ENCODE results near the gene DEPP1. TPM values are rescaled to one million over a fixed set of nuclear protein-coding genes. Genes with fewer than 3 reads are reported as not detected.
A peak's percentile ranks its signal among the peaks of the same experiment; 100 is the strongest.

Gene DEPP1
- total and polyA plus RNA-seq, 2 of the 13 experiments (the other 11 are each of a cell fraction or from before 2014, with no cell fraction given) = 14.8 to 270 TPM

DNA sequence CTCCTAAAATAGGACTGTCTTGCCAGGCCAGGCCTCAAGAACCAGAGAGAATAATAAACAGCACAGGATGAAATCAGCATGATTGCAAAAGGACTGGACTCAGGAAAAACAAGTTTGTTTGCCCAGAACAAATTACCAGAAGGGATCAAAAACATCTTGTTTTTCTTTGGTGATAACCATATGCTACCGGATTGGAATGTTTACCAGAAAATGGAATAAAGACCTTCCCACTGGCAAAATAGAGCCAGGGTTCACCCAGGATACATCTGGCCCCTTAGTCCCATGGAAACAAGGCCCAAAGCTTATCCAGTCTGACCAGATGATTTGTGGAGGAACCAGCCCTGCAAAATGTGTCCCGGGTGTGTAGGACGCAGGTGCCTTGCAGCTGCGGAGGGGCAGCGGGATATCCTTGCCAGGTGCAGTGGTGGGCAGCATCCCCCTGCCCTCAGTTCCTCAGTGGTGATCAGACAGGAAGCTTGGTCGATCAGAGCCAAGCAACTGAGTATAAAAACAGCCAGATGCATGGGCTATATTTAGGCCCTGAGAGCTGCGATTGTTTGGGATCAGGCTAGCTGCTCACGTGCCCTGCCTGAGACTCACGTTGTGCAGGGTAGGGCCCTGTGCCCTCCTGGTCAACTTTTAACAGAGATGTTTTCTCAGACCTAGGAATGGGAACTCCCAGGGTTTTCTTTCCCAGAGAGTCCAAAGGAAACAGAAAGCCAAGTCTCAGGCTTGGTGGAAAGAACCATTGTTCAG, 17.5 kb upstream of the DEPP1 start (continued):
- TF ChIP-seq, protein P1, sequence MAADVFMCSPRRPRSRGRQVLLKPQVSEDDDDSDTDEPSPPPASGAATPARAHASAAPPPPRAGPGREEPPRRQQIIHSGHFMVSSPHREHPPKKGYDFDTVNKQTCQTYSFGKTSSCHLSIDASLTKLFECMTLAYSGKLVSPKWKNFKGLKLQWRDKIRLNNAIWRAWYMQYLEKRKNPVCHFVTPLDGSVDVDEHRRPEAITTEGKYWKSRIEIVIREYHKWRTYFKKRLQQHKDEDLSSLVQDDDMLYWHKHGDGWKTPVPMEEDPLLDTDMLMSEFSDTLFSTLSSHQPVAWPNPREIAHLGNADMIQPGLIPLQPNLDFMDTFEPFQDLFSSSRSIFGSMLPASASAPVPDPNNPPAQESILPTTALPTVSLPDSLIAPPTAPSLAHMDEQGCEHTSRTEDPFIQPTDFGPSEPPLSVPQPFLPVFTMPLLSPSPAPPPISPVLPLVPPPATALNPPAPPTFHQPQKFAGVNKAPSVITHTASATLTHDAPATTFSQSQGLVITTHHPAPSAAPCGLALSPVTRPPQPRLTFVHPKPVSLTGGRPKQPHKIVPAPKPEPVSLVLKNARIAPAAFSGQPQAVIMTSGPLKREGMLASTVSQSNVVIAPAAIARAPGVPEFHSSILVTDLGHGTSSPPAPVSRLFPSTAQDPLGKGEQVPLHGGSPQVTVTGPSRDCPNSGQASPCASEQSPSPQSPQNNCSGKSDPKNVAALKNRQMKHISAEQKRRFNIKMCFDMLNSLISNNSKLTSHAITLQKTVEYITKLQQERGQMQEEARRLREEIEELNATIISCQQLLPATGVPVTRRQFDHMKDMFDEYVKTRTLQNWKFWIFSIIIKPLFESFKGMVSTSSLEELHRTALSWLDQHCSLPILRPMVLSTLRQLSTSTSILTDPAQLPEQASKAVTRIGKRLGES (CRISPR knock-in tag; IDR thresholded peaks at IDR 0.05; ENCODE audit: borderline replicate concordance) = 0 out of 2 replicates have a peak, but pooled peaks have one; percentile 66
- TF ChIP-seq ARNTL (CRISPR knock-in tag; IDR thresholded peaks at IDR 0.05) (peak; percentile 91), IRF2 (CRISPR knock-in tag; IDR thresholded peaks at IDR 0.05) (peak; percentile 55; the same call in 1 of the 2 replicates), JARID2 (CRISPR knock-in tag; IDR thresholded peaks at IDR 0.05; ENCODE audit: insufficient replicate concordance) (peak; percentile 45), SAP130 (CRISPR knock-in tag; IDR thresholded peaks at IDR 0.05; ENCODE audit: low read depth) (peak; percentile 57), ZNF782 (CRISPR knock-in tag; IDR thresholded peaks at IDR 0.05; ENCODE audit: borderline replicate concordance) (no peak; the same call in 1 of the 2 replicates), CHD4 (IDR thresholded peaks at IDR 0.05; ENCODE audit: borderline replicate concordance, low read length) (no peak), ZNF432 (CRISPR knock-in tag; IDR thresholded peaks at IDR 0.05; ENCODE audit: borderline replicate concordance) (no peak), ZNF350 (CRISPR knock-in tag; IDR thresholded peaks at IDR 0.05; ENCODE audit: borderline replicate concordance, low read depth) (peak; percentile 90; the same call in 1 of the 2 replicates), GTF3A (CRISPR knock-in tag; conservative IDR thresholded peaks at IDR 0.05) (no peak), ZEB1 (IDR thresholded peaks at IDR 0.05; ENCODE audit: insufficient replicate concordance, low read depth) (peak; percentile 61), ZNF572 (CRISPR knock-in tag; IDR thresholded peaks at IDR 0.05) (0 out of 2 replicates have a peak, but pooled peaks have one; percentile 39), RCOR2 (CRISPR knock-in tag; IDR thresholded peaks at IDR 0.05) (peak; percentile 78), SOX5 (CRISPR knock-in tag; IDR thresholded peaks at IDR 0.05; ENCODE audit: borderline replicate concordance) (peak; percentile 77), ATF7-NPFF (CRISPR knock-in tag; IDR thresholded peaks at IDR 0.05; ENCODE audit: low read depth) (no peak), SP5 (CRISPR knock-in tag; IDR thresholded peaks at IDR 0.05; ENCODE audit: borderline replicate concordance, low read depth) (peak; percentile 84), ZNF724P (CRISPR knock-in tag; IDR thresholded peaks at IDR 0.05; ENCODE audit: borderline replicate concordance) (no peak), PRPF4 (IDR thresholded peaks at IDR 0.05; ENCODE audit: low read depth, low read length, poor library complexity, severe bottlenecking) (no peak), ZNF549 (CRISPR knock-in tag; IDR thresholded peaks at IDR 0.05) (no peak)
- TF ChIP-seq, protein P2, sequence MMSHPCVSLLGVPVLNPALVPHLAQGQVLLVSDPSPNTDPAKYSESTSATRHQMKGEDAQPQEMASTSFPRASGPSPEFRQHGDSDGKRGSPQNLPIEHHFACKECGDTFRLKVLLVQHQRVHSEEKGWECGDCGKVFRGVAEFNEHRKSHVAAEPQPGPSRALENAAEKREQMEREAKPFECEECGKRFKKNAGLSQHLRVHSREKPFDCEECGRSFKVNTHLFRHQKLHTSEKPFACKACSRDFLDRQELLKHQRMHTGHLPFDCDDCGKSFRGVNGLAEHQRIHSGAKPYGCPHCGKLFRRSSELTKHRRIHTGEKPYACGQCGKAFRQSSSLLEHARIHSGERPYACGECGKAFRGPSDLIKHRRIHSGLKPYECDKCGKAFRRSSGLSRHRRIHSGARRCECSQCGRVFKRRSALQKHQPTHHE (CRISPR knock-in tag; IDR thresholded peaks at IDR 0.05; ENCODE audit: borderline replicate concordance) = no peak
- TF ChIP-seq, protein P3, sequence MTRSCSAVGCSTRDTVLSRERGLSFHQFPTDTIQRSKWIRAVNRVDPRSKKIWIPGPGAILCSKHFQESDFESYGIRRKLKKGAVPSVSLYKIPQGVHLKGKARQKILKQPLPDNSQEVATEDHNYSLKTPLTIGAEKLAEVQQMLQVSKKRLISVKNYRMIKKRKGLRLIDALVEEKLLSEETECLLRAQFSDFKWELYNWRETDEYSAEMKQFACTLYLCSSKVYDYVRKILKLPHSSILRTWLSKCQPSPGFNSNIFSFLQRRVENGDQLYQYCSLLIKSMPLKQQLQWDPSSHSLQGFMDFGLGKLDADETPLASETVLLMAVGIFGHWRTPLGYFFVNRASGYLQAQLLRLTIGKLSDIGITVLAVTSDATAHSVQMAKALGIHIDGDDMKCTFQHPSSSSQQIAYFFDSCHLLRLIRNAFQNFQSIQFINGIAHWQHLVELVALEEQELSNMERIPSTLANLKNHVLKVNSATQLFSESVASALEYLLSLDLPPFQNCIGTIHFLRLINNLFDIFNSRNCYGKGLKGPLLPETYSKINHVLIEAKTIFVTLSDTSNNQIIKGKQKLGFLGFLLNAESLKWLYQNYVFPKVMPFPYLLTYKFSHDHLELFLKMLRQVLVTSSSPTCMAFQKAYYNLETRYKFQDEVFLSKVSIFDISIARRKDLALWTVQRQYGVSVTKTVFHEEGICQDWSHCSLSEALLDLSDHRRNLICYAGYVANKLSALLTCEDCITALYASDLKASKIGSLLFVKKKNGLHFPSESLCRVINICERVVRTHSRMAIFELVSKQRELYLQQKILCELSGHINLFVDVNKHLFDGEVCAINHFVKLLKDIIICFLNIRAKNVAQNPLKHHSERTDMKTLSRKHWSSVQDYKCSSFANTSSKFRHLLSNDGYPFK (CRISPR knock-in tag; IDR thresholded peaks at IDR 0.05; ENCODE audit: borderline replicate concordance) = peak; percentile 60; the same call in 1 of the 2 replicates
- TF ChIP-seq, protein P4, sequence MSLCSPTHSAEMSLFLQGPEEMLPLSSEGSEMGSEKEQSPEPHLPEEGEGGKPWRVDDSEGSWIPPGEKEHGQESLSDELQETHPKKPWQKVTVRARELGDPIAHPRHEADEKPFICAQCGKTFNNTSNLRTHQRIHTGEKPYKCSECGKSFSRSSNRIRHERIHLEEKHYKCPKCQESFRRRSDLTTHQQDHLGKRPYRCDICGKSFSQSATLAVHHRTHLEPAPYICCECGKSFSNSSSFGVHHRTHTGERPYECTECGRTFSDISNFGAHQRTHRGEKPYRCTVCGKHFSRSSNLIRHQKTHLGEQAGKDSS (CRISPR knock-in tag; IDR thresholded peaks at IDR 0.05; ENCODE audit: borderline replicate concordance, low read depth) = no peak
